Heart left ventricle (tissue), 13 donors: ENCODE results near the gene ALPP.

Experiments
- CTCF ChIP-seq, 12 donors: fragments of 200-600 bp; sonication (generic) in 4 of 12; IDR thresholded peaks; one replicate each; pipeline versions ENCODE4 v1.5.0 to v1.8.0; 2018 to 2022; ENCODE audit warnings: antibody characterized with exemption in 12 of 12, mild to moderate bottlenecking in 5 of 12
- POLR2A ChIP-seq, 2 donors: fragments of 450-650 bp; IDR thresholded peaks; one replicate each; pipeline ENCODE4 v1.6.1; 2017; ENCODE audit warnings: antibody characterized with exemption in 2 of 2, mild to moderate bottlenecking in 2 of 2, moderate library complexity in 2 of 2
- donor health status: ischemic (EF 13 %, LVEDD 7.1; RV severe dilation, severe dysfunction).
- donor health status: DM: no; HTN: yes; CAD: no.
- donor health status: DM: no; HTN: no; CAD: no.
- donor health status: ischemic (EF 25% LVEDD 6.9; RV normal size, moderate dysfunction).
- donor health status: ischemic (EF 25% LVEDD 5.7; RV mildly dilated, moderate dysfunction).
- donor health status: ischemic (EF 35%, LVEDD 5.7; RV mildly dilated, moderate dysfunction).
- donor health status: nonischemic (EF 11% LVEDD 7.7; RV severe dilation, severe dysfunction).
- donor health status: DM: yes; HTN: yes; CAD: no.
- donor health status: PGD.
- donor health status: ischemic (EF 29% LVEDD 5.4; RV normal size, mild dysfunction).
- donor health status: nonischemic (EF 23%, LVEDD 6.1; RV moderate dilation, normal function).

DNA sequence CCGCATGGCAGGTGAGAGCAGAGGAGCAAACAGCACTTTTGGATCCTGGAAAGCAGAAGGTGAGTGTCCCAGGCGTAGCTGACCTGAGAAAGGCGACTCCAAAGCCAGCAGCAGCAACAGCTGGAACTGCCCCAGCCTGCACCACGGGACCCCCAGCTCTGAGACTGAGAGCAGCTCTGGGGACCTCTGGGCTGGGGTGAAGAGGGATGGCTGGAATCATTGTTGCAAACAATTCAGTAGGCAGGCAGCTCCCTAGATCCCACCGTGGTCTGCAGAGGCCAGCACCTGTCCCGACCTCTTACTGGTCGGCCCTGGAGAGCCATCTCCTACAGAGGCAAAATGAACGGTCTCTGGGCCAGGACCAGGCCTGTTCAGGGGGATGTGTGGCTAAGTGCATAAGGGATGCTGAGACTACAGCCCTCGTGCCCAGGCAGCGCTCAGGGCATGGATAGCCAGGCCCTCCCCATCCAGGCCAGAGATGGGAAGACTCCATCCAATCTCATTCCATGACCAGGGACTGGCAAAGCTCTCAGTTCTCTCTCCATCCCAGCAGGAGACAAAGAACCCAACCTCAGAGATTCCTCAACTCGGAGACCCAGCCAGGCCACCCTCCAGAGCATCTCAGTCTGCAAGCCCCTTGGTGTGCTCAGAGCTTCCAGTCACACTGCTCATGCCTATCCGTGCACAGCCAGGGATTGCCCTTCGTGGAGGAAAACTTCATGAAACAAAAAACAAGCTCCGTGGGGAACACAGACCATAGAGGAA, 38.2 kb upstream of the ALPP start:
- TF ChIP-seq POLR2A (IDR thresholded peaks at IDR 0.05) (no peak), CTCF (IDR thresholded peaks at IDR 0.05) (no peak)
